Measurements from ENCODE around the gene CDAN1. TPM values are rescaled to one million over a fixed set of nuclear protein-coding genes. Genes with fewer than 3 reads are reported as not detected.

The CDAN1 gene
- total RNA-seq (23.4 and 25.9 TPM in 2 replicates), polyA plus RNA-seq (6.5 and 7.2 TPM in 2 replicates), polyA minus RNA-seq (11.1 and 12.8 TPM in 2 replicates), Bru-seq, nascent RNA (percentile 64 among the genes with signal in this experiment), BruChase-seq, experiment 1, labeled RNA remaining after a 6-hour chase (percentile 73 among the genes with signal in this experiment), BruChase-seq, experiment 2, labeled RNA remaining after a 2-hour chase (percentile 79 among the genes with signal in this experiment)
- polyA plus RNA-seq (2011; cell fraction: cytosol; rRNA removed) = 6.2 and 6.3 TPM in 2 replicates
- 23.9 and 26.1 TPM in 2 replicates for polyA plus RNA-seq (2011; cell fraction: nucleus; rRNA removed)
- 7.7 and 8.9 TPM in 2 replicates for polyA plus RNA-seq (2012)
- 7.1 TPM for polyA minus RNA-seq (2011; cell fraction: cytosol; rRNA and poly(A)+ RNA removed)
- polyA minus RNA-seq (2011; cell fraction: nucleus; rRNA and poly(A)+ RNA removed) = 8.8 and 9.4 TPM in 2 replicates
- long read RNA-seq, full-length matches to known transcripts = 4 of 21 reads
- long read RNA-seq, partial matches to known transcripts = 4 of 21 reads
- long read RNA-seq, other reads (novel, unspliced or antisense) = 13 of 21 reads

- Histone ChIP-seq H3K9me3 (replicated peaks; ENCODE audit: control insufficient read depth, insufficient read depth, low read length) (no peaks in the 10 kb centered on the region), H3K36me3 (ENCODE audit: control insufficient read depth in 2 of 2, extremely low read depth in 1 of 2, insufficient read depth in 2 of 2, low read length in 2 of 2) (peaks cover 3 to 19% of the 10 kb centered on the region in 2 experiments), H3K4me3 (replicated peaks in 1 of 3; ENCODE audit: insufficient read depth in 1 of 3, low read depth in 1 of 3, low read length in 3 of 3) (peak within 1 kb of the TSS; percentile 47 to 98 (median 71)), H3K9me1 (replicated peaks; ENCODE audit: control insufficient read depth, extremely low read depth, insufficient read depth, low read length) (no peaks in the 10 kb centered on the region), H3K4me2 (ENCODE audit: insufficient read depth, low read length) (peak within 1 kb of the TSS; percentile 84), H3K27me3 (ENCODE audit: control insufficient read depth in 2 of 2, insufficient read depth in 2 of 2, low read length in 2 of 2) (no peaks in the 10 kb centered on the region), H4K20me1 (replicated peaks; ENCODE audit: control insufficient read depth, extremely low read depth, insufficient read depth, low read length) (no peaks in the 10 kb centered on the region), H3K27ac (ENCODE audit: insufficient read depth, low read depth, low read length) (peak within 1 kb of the TSS; percentile 63), H2AFZ (ENCODE audit: low read depth, low read length) (peak within 1 kb of the TSS; percentile 97), H3K4me1 (ENCODE audit: control insufficient read depth, extremely low read depth, insufficient read depth, low read length) (peaks cover 11% of the 10 kb centered on the region), H3K9ac (replicated peaks; ENCODE audit: extremely low read depth, insufficient read depth, low read length) (peak within 1 kb of the TSS; percentile 80), H3K79me2 (ENCODE audit: control insufficient read depth, insufficient read depth, low read length) (peaks cover 9% of the 10 kb centered on the region)
- intact Hi-C loops (cut with micrococcal nuclease) = loop anchor here (1.0 kb wide), 2 partner anchors 184 to 189 kb away; no protein-coding TSS in a partner anchor
- no TSS peak for BruUV-seq (replicated peaks)
- FAIRE-seq = peak; percentile 76
- dilution Hi-C loops (cut with MboI; ENCODE audit: extremely low pct_ligation_motif_present, low sequenced_read_pairs) = no loop called here
- POLR2A ChIA-PET = no interaction called here
- CTCF ChIA-PET = interaction anchor here (1.5 to 5.5 kb wide), 2 partner anchors 15 to 190 kb away, joined by 5 to 67 read pairs; no protein-coding TSS in a partner anchor
- peak; percentile 88 for DNase-seq (ENCODE audit: low read depth, low spot score)
- no peak for TF ChIP-seq MAX (IDR thresholded peaks at IDR 0.05; ENCODE audit: insufficient read depth, insufficient read length)
- peak; percentile 80 for TF ChIP-seq POLR2A (IDR thresholded peaks at IDR 0.05; ENCODE audit: low read depth, low read length)
- TF ChIP-seq EZH2 (IDR thresholded peaks at IDR 0.05; ENCODE audit: borderline replicate concordance, low read depth, low read length, severe bottlenecking) = no peak
- peak; percentile 81 for TF ChIP-seq POLR2AphosphoS5 (IDR thresholded peaks at IDR 0.05; ENCODE audit: insufficient read depth, low read depth, low read length)
- no peak for TF ChIP-seq JUN (IDR thresholded peaks at IDR 0.05; ENCODE audit: borderline replicate concordance, insufficient read depth, insufficient read length, low read depth)
Observed at GRCh38 chr15:42736793-42737528, at the start of gene CDAN1. CDAN1 (minus strand) TSS chr15:42737128; CDS start chr15:42737102, 26 bp downstream.
